HG02852 (cell line): ENCODE data around the gene MEF2D.

Experiments
- ATAC-seq: cut with Tn5 transposase; IDR thresholded peaks from one replicate; pipeline ENCODE4 v1.9.1; 2021; ENCODE audit warnings: mild to moderate bottlenecking, moderate library complexity; ENCODE audit not compliant: unreplicated experiment

Gene MEF2D

DNA sequence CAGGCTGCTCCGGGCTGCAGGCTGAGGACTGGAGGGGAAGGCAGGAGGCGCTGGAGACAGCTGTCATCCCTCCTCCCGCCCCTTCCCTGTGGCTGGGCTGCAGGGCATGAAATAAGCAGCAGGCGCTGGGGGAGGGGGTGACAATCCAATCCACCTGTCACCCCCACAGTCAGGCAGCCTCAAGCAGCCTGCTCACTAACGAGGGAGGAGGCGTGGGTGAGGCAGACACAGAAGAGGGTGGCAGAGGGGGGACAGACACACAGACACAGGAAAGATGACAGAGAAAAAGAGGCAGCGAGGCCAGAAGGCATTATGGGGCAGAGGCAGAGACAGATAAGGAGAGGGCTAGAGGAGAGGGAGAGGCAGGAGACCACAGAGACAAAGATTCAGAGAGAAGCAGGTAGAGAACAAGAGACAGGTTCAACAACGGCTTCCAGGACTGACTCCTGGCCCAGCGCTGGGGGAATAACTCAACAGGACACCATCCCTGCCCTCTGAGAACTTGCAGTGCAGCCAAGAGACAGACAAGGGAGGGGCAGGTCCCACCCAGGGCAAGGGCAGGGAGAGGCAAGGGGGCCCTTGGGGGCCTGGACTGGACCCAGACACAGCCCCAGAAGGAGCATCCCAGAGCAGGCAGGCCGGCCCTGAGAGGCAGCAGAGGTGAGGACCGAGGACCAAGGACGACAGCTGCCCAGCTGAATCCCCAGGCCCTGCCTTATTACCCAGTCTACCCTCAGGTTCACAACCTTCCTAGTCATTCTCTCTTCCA is 11.2 kb downstream of the MEF2D start:
- ATAC-seq, result peak; percentile 16

DNA sequence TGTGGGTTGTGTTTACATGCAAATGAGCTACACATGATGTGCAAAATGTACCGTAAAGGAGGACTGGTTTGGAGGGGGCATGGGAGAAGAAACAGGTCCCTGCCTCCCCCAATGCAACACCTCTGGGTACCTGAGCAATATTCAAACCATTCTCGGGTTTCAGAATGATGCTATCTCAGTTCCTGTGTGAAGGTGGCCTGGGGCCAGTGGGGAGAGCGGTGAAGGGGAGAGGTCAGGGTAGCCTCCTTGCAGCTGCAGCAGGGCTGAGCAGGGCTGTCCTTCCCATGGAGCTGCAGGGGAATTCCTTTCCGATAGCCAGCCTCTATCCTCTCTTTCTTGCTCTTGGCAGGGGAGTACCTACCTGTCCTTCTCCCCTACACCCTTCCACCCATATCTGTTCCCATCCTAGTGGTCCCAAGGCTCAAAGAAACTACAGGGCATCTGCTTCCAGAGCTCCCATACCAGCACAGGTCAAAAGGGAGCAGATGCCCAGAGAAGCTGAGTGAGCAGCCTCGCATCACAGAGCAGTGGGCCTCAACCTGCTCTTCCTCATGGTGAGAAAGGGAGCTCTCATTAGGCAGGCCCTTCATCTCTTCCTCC is 11.9 kb downstream of the MEF2D start:
- ATAC-seq, result peak; percentile 72

DNA sequence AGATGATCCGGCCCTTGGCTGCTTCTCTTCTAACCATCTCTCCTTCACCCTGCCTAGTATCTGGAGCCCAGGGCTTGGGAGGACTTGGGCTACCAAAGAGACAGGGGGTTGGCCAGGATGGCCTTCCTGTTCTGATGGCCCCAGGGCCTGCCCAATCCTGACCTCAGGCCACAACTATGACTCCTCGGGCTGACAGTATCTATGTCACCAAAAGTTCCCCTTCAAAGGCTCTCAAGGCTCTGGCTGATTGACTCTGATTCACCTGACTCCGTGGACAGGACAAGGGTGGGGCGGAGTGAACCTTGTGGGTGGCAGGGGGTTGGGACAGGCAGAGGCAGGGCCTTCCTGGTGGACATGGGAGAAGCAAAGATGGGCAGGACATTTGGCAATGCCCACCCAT is 12.7 kb downstream of the MEF2D start:
- ATAC-seq, result peak; percentile 32

DNA sequence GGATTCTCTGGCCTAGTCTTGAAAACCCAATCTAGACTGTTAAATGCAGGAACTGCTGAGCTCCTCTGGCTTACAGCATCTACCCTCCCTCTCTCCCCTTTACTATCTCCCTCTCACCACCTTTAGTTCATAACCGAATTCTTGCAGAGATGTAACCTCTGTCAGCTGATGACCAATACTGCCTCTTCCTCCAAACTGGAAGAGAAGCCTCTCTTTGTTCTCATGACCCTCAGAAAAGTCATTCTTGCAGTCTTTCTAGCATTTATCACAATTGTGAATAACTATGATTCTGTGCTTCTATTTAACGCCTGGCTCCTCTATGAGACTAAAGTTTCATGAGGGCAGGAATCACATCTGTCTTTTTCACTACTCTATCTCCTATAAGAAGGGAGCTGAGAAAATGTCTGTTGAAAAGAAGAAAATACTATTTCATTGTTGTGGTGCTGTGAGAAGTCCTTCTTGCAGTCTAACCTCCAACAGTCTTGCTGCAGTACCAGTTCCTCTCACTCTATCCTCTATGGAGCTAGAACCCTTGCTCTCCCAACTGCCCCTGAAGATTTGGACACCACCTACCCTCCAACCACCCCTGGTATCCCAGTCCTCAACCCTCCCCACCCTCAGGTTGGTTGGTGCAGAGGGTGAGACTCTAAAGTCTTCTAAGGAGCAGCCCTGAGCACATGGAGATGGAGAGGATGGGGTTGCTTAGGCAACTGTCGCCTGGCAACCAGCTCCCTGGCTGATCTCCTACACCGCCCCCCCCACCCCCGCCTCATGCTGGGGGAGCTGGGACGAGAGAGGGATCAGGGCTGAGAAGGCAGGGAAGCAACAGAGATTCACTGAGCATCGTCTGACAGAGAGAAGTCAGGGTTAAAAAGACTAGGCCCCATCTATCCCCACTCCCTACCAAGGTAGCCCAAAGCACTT is 13.9 kb downstream of the MEF2D start:
- ATAC-seq, result no peak

DNA sequence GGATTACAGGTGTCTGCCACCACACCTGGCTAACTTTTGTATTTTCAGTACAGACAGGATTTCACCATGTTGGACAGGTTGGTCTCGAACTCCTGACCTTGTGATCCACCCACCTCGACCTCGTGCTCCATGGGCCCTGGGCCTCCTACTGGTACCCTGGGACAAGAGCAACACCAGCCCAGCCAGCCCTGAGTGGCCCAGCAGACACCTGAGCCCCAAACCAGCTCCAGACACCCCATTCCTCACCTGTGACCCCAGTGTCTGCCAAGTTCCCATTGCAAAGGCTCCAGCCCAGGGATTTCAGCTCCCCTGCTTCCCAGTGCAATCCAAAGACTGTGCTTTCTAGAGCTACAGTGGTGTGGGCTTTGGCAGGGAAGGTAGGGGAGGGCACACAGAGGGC is 14.6 kb downstream of the MEF2D start:
- no peak for ATAC-seq

DNA sequence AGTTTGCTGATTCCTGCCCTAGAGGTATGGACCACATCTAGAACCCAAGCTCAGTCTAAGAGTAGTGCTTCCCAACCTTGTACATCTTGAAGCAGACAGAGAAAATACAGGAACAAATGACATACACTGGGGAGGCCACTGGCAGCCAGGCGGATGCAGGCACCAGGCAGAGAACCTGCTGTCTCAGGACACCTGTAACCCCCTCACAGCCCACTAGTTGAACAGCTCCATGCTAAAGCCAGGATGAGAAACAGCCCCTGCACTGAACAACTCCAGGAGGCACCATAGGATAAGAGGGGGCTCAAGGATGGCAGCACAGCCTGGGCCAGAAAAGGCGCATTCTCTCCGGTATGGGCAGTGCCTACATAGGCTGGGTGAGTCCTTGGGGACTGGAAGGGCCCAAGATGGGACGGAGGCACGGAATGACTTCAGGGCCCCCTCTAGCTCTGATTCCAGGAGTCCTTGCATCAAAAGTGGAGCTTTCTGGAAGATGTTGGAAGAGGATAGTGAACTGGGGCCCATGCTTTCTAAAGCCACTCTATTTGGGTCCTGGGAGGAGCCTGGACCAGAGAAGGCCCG is 16.0 kb downstream of the MEF2D start:
- ATAC-seq, result no peak

DNA sequence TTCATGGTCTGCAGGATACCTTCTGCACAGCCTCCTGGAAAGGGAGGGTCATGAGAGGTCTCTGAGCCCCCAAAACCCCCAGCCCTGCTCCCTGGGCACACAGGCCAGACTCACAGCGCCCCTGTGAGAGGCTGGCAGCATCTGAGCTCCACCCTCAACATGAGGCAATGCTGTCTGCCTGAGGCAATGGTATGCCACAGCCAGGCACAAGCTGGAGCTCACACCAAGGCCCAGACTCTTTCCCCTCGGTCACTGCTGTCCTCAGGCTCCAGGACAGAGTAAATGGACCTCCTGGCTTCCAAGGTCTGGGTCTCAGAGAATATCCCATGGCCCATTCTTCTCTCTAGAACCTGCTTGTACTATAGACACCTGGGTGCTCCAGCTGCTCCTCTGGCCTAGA is 17.2 kb downstream of the MEF2D start:
- ATAC-seq, result no peak

DNA sequence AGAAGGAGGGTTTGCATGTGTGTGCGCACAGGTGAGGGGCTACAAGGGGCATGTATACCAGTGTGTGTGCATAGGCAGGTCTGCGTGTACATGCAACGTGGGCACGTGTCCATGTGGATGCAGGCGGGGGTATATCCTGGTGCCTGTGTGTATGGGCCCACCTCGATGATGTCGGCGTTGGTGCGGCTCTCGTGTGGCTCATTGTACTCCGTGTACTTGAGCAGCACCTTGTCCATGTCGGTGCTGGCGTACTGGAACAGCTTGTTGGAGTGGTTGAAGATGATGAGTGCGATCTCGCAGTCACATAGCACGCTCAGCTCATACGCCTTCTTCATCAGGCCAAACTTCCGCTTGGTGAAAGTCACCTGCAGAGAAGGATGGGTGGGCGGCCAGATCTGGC is 18.3 kb downstream of the MEF2D start:
- ATAC-seq, result no peak

DNA sequence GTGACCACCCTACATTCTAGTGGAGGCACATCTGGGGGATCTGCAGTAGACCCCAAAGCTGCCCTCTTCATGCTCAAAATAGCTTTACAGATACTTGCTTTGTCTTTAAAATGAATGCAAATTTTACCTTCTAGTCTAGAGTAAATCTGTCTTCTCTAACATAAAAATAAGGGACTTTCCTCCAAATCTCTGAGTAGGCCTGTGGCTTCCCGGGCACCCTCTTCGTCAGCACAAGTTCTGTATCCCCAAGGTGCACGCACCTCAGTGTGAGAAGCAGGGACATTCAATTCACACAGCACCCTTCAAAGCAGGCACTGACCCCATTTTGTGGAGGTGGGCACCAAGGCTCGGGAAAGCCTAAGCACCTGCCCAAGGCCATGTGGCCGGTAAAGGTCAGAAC is 19.0 kb downstream of the MEF2D start:
- no peak for ATAC-seq

DNA sequence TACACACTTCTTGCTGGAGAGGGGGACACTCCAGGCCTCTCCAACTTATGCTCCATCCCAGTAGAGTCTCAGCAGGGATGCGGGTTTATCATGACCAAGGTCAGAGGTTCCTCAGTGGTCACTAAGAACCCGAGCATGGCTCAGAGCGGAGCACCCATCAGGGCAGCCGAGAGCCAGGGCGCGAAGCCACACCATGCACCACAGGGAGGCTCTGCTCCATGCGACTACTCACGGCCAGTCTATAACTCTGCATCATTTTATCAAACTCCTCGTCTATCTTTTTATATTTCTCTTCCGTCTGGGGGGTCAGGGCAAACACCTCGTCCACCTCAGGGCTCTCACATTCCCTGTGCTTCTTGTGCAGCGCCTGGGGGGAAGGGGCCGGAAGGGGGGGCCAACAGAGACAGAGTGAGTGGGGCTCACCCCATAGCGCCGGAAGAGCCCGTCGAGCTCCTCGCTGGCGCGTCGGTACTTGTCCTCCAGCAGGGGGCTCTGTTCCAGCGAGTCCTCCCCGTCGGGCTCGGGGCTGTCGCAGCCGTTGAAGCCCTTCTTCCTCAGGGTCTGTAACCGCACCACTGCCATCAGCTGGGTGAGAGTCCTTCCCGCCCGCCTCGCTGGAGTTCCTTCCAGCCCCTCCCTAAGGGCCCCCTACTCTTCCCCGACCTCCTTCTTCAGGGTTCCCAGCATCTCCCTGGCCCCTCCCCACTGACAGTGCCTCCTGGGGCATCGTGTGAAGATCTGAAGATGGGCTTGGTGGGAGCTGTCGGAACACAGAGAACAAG is 20.0 kb downstream of the MEF2D start:
- no peak for ATAC-seq

DNA sequence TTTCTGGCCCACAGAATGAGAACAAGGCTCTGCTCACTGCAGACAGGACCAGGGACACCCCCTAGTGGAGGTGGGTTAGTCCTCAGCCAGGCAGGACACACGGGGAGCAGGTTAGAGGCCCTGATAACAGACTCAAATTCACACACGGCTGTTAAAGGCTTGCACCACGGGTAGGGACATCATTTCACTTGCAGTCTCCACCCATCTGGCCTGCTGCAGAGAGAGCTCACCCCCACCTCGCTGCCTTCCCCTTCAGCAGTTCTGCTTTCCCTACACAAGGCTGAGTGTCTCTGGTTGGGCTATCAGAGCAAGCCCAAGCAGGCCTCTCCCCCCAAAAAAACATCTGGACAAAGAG is 20.6 kb downstream of the MEF2D start:
- ATAC-seq, result no peak

DNA sequence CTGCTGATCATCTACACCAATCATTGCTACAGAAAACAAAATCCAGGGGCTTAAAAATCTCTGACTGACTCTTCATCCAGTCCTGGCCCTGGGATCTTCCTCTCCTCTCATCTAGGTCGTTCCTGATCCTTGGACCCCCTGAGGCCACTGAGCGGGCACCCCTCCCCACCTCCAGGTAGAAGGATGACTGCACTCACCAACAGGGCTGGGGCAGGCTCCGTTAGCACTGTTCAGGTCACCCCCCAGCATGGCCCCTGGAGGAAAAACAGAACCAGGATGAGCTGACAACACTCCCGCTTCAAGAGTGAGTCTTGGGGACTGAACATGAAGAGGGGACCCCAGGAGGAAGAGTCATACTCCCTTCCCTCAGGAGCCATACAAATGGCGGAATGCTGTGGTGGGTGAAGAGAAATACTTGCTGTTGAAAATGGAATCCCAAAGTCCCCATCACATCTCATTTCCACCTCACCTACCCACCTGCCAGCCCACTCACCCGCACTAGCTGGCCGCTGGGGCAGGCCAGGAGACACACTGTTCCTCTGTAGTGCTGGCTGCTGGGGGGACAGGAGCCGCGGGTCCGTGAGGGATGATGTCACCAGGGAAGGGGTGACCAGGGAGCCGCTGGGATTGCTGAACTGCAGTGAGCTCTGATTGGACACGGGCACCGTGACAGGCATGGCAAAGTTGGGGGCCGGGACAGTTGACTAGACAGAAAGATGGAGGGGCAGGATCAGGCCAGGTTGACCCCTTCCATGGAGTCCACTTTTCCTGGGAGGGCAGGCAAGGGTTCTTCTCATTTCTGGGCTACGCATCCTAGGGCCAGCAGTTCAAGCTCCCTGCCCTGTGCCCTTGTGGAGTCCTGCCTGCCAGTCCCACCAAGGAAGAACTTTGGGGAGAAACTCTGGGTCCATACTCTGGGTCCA is 21.2 kb downstream of the MEF2D start:
- no peak for ATAC-seq

DNA sequence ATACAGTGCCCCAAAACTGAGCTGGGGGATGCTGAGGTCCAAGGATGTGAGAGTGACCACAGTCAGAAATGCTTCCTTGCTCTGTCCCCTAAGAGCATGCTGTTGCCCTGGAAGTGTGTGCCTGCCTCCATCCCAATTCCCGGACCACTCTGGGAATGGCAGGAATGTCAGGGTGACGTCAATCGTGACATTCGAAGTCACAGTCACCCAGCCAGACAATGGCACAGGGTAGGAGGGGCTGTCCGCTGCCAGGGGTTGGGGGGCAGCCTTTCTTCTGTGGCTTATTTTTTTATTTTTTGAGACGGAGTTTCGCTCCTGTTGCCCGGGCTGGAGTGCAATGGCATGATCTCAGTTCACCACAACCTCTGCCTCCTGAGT is 22.3 kb downstream of the MEF2D start:
- no peak for ATAC-seq

DNA sequence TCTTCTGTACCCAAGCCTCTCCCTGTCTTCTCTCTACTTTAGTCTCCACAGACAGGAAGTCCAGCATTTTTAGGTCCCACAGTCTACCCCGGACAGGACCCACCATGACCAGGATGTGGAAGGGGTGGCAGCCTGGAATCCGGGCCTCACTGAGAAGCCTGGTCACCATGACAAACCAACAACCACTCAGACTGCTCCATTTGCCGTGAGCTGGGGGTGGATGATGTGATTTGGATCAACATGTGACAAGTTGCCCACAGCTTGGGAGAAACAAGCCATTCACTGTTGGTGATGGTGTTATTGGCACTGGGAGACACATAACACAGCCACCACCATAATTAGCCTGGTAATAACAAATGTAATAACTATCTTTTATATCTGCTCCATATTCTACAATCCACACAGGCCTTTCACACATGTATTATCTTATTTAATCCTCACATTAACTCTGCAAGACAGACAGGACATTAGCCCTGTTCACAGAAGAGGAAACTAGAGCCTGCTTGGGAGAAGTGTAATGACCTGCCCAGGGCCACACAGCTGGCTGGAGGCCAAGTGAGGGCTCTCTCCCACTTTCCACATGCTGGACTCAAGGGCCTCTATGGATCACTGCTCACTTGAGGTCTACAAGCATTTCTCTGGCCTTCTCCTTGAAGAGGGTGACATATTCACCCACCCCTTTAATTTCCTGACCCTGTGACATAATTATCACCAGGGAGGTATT is 22.9 kb downstream of the MEF2D start:
- ATAC-seq, result no peak

DNA sequence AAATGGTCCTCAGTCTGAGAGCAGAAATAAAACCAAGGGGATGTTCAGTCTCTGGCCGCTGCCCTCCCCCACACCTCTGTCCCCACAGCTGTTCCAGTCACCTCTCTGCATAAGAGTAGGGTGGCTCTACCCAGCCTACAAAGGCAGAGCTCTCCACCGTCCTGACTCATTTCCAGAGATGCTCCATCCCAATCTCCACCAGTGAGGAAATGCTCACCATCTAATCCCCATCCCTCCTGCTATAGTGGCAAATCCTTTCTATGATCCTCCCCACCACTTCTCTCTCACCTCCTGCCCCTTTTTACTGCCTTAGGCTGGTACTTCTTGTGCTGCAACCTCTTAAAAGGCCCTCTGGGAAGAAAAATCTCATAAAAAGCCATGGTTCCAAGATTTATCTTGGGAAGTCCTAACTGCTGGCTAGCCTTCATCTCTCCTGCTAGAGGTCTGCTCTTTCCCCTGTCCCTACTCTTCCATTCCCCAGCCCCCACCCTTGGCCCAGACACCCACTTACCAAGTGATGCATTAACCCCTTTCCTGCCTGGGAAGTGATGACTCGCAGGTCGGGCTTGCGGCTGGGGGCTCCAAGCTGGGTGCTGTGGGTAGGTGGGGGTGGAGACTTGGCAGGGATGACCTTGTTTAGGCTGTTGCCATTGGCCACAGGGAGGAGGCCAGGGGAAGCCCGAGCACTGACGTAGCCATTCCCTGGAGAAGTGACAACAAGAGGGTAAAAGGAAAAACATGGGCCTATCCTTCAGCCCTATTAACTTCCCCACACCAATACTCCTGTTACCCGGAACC is 23.9 kb downstream of the MEF2D start:
- no peak for ATAC-seq

DNA sequence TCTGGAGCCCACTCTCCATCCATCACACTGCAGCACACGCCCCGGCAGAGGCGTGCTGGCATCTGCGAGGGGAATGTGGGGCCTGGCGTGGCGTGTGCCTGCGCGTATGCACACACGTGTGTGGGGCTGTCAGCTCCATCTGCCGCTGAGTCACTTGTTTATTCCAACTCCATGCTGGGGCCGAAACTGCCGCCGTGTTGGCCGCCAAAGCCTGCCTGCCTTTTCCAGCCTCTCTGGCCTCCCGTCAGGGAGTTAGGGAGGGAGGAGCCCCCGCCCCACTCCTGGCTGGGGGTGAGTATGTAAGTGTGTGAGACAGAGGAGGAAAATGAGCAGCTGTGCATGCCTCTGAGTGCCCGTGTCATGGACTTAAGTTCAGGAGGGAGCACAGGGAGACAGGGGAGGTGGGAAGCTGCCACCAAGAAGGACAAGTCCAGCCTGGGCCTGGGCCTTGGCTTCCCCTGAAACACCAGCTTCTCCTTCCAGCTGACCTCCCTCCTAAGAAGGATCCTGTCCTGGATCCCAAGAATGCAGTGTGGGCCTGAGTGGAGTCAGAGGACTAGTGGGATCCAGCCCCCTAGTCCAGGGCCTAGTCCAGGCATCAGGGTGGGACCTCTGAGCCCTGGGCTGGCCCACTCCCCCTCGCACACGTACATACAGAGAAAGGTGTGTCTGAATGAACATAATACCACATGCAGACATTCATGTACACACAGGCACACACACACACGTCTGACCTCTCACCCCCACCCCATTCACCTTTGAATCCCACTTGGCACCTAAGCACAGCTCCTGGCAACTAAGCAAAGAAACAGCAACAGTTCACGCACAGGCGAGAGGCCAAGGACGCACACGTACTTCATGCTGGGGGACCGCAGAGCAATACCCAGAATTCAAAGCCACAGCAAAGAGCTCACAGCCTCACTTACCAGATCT is 24.7 kb downstream of the MEF2D start:
- ATAC-seq, result no peak

DNA sequence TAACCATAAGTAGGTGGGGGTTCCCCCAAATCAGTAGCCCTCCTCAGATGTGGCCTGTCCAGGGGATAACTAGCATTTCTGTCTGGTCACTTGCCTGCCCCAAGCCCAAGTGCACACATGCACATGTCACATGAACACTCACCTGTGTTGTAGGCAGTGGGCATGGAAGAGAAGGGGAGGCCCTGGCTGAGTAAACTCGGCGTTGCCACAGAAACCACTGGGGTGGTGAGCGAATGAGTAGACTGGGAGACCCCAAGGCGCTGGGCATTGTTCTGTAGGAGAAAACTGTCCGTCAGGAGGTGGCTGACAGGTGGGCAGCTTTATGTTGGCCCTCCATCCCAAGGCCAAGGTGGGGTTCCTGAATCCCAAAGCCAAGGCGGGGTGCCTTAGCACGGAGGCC is 25.6 kb downstream of the MEF2D start:
- ATAC-seq, result no peak
